GM04503 (cell line): Measurements from ENCODE around the gene ZSCAN31.

ENCODE experiments used
- DNase-seq: peaks from one replicate; pipeline ENCODE4 v3.0.0-alpha.2; 2012; ENCODE audit warnings: low read depth

The ZSCAN31 gene

GRCh38 chr6:28353356-28353755, 17.4 kb upstream of the ZSCAN31 start:
- no peak for DNase-seq

GRCh38 chr6:28351493-28351925, 15.6 kb upstream of the ZSCAN31 start:
- DNase-seq, result no peak

DNA sequence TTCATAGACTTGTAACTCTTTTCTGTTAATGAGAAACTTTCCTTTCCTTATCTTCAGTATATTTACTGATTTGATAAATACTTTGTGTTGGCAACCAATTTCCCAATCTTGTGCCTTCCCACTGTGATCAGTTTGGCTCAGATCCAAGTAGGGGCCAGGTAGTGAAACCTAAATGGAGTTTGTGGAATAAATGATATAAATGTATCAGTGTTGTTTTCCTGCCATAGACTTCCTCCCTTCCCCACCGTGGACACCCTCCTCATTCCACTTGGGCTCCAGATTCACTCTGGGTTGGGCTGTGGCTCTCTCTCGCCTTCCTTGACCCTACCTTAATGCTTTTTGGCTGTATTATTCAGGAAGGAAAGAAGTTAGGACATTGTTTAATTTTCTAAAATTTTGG, 15.1 kb upstream of the ZSCAN31 start:
- DNase-seq, result no peak

GRCh38 chr6:28349892-28350737, 14.2 kb upstream of the ZSCAN31 start, which contains the start of gene ZKSCAN3:
Gene ZKSCAN3, plus strand, starts transcription at chr6:28349947. Its CDS starts 9,640 bp downstream, at chr6:28359587.
- DNase-seq, result no peak

DNA sequence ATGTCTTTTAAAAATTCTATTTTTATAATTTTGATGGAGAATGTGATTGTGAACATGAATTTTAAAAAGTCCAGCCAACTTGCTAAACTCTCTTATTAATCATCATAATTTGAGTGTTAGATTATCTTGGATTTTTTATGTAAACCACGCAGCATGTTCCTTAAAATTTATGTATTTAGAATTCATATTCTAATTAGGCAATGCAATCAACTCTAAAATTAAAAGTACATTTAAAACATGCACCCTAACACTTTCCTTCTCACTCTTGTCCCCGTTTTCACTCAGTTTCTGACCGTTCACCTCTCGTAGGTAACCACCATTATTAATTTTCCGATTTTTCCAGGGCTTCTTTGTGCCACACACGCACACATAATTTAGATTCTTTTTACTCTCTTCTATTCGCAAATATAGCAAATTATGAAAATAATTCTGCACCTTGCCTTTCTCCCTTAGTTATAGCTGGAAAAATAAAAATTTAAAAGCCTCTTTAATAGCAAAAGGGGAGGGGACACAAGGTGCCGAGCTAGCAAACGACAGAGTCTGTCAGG, 13.5 kb upstream of the ZSCAN31 start:
- DNase-seq, result no peak

DNA sequence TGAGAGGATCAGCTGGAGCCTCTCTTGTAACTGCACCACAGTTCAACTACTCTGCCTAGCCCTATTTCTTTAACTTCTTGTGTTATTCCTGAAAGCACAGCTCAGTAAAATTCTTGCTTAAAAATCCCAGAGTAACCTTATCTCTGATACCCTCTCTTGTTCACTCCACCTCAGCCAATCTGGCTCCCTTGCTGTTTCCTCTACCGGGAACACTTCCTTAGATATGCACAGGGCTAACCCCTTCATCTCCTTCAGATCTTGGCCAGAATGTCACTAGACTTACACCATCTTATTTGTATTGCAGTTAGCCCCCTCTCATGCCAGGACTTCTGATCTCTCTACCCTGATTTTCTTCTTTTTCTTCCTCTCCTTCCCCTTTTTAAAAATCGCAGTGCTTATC, 11.2 kb upstream of the ZSCAN31 start:
- DNase-seq, result no peak

DNA sequence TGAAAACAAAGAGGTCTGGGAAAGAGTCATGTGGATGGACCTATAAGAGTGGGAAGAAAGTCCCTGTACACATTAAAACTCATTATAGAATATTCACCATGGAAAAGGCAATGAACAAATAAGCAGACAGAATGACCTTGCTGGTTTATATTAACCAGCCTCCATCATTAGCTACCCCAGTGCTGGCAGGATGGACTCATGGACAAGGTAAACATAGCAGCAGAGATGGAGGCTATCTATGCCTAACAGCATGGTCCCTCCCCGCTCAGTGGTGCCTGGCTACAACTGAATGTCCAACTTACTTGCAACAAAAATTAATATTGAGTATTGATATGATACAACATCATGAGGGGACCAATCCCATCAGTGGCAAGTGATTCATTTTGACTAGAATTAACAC, 9.3 kb upstream of the ZSCAN31 start:
- DNase-seq, result no peak

- no peak for DNase-seq
Observed at GRCh38 chr6:28343898-28344677, 8.1 kb upstream of the ZSCAN31 start.

DNA sequence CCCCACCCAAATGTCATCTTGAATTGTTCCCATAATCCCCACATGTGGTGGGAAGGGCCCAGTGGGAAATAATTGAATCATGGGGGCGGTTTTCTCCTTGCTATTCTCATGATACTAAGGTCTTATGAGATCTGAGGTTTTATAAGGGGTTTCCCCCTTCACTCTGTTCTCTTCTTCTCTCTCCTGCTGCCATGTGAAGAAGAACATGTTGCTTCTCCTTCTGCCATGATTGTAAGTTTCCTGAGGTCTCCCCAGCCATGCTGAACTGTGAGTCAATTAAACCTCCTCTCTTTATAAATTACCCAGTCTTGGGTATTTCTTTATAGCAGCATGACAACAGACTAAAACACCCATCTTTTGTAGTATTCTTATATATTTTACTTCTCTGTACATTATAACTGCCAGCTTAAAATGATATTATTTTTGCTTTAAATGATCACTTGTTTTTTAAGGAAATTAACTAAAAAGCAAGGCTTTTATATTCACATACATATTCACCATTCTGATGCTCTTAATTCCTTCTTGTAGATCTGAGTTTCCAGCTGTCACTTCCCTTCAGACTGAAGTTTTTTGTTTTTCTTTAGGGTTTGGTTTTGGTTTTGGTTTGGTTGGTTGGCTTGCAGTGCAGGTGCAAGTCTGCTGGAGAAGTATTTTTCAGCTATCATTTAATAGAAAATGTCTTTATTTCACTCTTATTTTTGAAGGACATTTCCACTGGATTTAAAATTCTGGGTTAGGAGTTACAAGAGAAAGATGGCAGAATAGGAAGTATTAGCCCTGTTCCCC, 4.6 kb upstream of the ZSCAN31 start:
- DNase-seq, result no peak

DNA sequence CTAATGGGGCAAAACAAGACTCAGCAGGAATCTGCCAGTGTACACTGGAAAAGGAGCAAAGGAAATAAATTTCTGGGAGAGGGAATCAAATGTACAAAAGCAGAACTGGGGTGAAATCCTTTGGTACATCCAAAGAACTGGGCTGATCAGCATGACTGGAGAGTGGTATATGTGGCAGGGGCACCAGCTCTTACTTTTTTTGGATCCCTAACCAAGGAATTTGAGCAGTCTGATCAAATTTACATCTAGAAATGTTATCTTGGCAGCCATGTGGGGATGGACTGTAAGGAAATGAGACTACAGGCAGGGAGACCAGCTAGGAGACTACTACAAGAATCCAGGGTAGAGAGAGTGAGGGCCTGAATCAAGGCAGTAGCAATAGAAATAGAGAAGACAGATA, 1.2 kb upstream of the ZSCAN31 start:
- no peak for DNase-seq

DNA sequence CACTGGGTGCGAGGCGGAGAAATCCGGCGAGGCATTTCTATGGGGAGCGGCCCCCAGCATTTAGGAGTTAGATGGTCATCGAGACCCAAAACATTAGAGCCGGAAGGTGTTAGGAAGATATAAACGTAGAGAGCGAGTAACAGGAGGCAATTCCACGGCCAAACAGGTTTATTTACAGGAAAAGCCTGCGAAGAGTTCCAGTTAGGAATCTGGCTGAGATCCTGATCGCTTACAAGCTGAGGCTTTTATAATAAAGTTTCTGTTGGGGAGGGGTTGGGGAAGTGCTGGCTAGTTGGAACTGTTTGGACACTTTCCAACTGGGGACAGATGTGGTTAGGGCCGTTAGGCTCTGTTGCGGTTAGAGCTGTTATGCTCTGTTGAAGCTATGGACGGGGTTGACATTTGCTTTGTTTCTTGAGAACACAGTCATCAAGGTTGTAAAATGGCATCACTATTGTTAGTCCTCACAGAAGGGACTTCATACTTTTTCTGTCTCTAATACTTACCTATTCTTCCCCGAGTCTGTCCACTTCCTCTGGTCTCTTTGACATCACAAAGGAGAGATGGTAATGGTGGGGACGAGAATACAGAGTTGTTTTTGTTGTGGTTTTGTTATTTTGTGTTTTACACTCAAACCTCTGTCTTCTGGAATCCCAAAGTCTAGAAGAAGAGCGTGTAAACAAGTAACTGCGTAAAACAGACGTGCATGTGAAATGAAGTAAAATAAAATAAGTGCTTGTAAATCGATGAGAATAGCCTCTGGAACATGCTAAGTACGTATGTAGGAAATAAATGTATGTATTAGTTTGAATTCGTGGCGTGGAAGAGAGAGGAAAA, 554 bp upstream of the ZSCAN31 start:
- DNase-seq, result no peak

DNA sequence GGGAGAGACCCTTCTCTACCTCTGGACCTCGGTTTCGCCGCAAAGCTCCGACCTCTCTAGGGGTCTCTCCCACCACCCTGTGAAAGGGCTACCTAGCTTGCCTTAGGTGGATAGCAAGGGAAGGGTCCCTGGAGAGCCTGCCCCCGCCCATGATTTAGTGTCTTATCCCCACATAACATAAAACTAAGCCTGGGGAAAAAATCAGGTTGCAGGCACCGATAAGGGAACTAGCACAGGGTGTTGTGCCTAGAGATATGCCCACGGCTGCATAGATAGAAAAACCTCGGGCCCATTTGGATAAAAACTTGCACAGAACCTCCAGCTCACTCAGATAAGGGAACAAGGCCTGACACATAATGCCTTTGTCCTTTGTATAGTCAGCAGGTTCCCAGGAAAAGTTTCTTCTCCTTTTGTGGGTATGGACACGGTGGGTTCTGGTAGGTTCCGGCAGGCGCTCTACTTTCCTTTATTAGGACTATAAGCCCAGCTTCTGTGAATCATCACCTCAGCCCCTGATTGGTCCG, 846 bp downstream of the ZSCAN31 start:
- no peak for DNase-seq

GRCh38 chr6:28334286-28335039, 1.5 kb downstream of the ZSCAN31 start:
- DNase-seq, result no peak

DNA sequence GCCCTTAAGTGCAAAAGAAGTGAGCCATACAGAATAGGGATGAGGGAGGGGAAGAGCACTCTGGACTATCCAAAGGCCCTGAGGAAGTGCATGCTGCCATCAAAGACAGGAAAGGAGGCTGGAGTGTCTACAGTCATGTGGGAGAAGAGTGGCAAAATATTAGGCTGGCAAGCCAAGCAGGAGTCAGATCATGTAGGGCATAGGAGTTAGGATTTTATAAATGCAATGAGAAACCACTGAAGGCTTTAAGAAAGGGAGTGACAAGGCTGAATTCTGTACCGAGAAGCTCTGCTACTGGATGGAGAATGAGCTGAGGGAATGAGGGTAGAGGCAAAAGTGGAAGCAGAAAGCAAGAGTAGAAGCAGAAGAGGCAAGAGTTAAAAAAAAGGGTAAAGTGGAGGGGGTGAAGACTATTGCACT, 2.3 kb downstream of the ZSCAN31 start:
- DNase-seq, result no peak

GRCh38 chr6:28333047-28333446, 2.9 kb downstream of the ZSCAN31 start:
- no peak for DNase-seq

DNA sequence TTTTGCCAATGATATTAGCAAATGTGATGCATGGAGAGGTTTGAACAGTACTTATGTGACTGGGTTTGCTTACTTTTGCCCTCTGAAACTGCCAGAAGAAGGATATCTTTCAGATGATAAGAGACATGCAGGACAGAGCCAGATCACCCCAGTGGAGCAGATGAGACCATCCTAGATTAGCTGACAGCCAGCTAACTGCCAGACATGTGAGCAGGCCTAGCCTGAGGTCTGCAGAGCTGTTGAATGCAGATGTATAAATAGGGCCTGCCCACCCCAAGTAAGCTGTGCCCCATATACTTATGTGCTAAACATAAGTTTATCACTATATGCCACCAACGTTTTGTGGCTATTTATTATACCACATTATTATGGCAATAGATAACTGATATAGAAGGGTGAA, 5.9 kb downstream of the ZSCAN31 start:
- no peak for DNase-seq

- DNase-seq, result no peak
Observed at GRCh38 chr6:28326371-28326948, 9.5 kb downstream of the ZSCAN31 start.

- DNase-seq, result no peak
Observed at GRCh38 chr6:28323813-28324424, 12.0 kb downstream of the ZSCAN31 start.

DNA sequence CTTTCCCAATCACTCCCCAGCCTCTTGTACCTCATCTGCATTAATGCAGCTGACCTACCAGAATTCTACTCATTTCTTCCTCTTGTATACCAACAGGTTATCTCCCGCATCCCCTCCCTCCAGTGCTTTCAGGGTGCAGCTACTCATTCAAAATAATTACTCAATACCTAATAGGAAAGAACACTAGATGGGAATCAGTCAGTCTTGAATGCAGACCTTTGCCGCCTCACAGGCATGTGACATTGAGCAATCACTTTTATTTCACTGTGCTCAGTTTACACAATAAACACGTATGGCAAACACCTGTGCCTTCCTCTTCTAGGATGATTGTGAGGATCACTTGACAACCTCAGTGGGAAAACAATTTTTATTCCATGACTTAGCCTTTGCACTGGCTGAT, 13.3 kb downstream of the ZSCAN31 start:
- DNase-seq, result no peak
